Coronary artery (tissue), 2 donors: ENCODE measurements around the gene RGS9BP.
"Not testable (repeated sequence)": the region's sequence is repeated elsewhere in the genome, so short reads cannot be mapped to it uniquely, and the experiment has no call there.

ENCODE experiments used
- DNase-seq: peaks from one replicate; pipeline ENCODE4 v3.0.0-alpha.2; 2017; ENCODE audit warnings: low spot score
- H3K27ac ChIP-seq, 2 donors: fragments of 200-600 bp; sonication (generic); one replicate each; pipeline ENCODE4 v1.5.1; 2016 to 2019
- H3K4me3 ChIP-seq: fragments of 200-600 bp; sonication (generic); 2 replicates; pipeline ENCODE4 v1.5.1; 2016; ENCODE audit warnings: mild to moderate bottlenecking, moderate library complexity
- CTCF ChIP-seq: fragments of 200-600 bp; sonication (generic); IDR thresholded peaks from one replicate; pipeline ENCODE4 v1.5.1; 2019; ENCODE audit warnings: antibody characterized with exemption

The RGS9BP gene

GRCh38 chr19:32642771-32643170, 32.9 kb upstream of the RGS9BP start:
- no peak for DNase-seq
- TF ChIP-seq CTCF = no peak
- H3K27ac ChIP-seq = no peak overlapping the region
- H3K4me3 ChIP-seq = no peak overlapping the region

GRCh38 chr19:32646556-32646955, 29.1 kb upstream of the RGS9BP start:
- Histone ChIP-seq H3K4me3 (no peak overlapping the region), H3K27ac (no peak overlapping the region)
- DNase-seq = no peak
- TF ChIP-seq CTCF = no peak

GRCh38 chr19:32647361-32647760, 28.3 kb upstream of the RGS9BP start:
- no peak for DNase-seq
- no peak overlapping the region for H3K4me3 ChIP-seq
- TF ChIP-seq CTCF = no peak
- no peak overlapping the region for H3K27ac ChIP-seq

- Histone ChIP-seq H3K27ac (no peak overlapping the region), H3K4me3 (no peak overlapping the region)
- no peak for TF ChIP-seq CTCF
- DNase-seq = no peak
Measured at GRCh38 chr19:32649751-32650150, 25.9 kb upstream of the RGS9BP start.

GRCh38 chr19:32650671-32651070, 25.0 kb upstream of the RGS9BP start:
- no peak for TF ChIP-seq CTCF
- Histone ChIP-seq H3K27ac (no peak overlapping the region), H3K4me3 (no peak overlapping the region)
- DNase-seq = no peak

GRCh38 chr19:32651729-32652140, 23.9 kb upstream of the RGS9BP start:
- Histone ChIP-seq H3K4me3 (no peak overlapping the region), H3K27ac (no peak overlapping the region)
- no peak for DNase-seq
- no peak for TF ChIP-seq CTCF

- not testable (repeated sequence) for H3K27ac ChIP-seq, H3K4me3 ChIP-seq, DNase-seq
Measured at GRCh38 chr19:32652331-32652730, 23.3 kb upstream of the RGS9BP start.

GRCh38 chr19:32652894-32653598, 22.6 kb upstream of the RGS9BP start:
- DNase-seq = no peak

More at GRCh38 chr19:32652894-32653598, 22.6 kb upstream of the RGS9BP start:
- Histone ChIP-seq H3K27ac (no peak overlapping the region), H3K4me3 (no peak overlapping the region)
- TF ChIP-seq CTCF = no peak
